Uterus (tissue), 2 donors: Measurements from ENCODE around the gene CREB5.

Source experiments
- POLR2A ChIP-seq, 2 donors: fragments of 450-650 bp; IDR thresholded peaks; one replicate each; pipeline ENCODE4 v1.6.1; 2016; ENCODE audit warnings: antibody characterized with exemption in 2 of 2, mild to moderate bottlenecking in 1 of 2, moderate library complexity in 1 of 2
- TF ChIP-seq, protein P1 (sequence below), 4 experiments: fragments of 200-600 bp in 2 of 4; fragments of 450-650 bp in 2 of 4; sonication (generic) in 2 of 4; IDR thresholded peaks; one replicate each; pipeline ENCODE4 v1.5.1; 2016 to 2019; ENCODE audit warnings: antibody characterized with exemption in 4 of 4, mild to moderate bottlenecking in 2 of 4, moderate library complexity in 1 of 4

GRCh38 chr7:28749638-28750037 lies 337.3 kb downstream of the CREB5 start:
- TF ChIP-seq, protein P1, sequence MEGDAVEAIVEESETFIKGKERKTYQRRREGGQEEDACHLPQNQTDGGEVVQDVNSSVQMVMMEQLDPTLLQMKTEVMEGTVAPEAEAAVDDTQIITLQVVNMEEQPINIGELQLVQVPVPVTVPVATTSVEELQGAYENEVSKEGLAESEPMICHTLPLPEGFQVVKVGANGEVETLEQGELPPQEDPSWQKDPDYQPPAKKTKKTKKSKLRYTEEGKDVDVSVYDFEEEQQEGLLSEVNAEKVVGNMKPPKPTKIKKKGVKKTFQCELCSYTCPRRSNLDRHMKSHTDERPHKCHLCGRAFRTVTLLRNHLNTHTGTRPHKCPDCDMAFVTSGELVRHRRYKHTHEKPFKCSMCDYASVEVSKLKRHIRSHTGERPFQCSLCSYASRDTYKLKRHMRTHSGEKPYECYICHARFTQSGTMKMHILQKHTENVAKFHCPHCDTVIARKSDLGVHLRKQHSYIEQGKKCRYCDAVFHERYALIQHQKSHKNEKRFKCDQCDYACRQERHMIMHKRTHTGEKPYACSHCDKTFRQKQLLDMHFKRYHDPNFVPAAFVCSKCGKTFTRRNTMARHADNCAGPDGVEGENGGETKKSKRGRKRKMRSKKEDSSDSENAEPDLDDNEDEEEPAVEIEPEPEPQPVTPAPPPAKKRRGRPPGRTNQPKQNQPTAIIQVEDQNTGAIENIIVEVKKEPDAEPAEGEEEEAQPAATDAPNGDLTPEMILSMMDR (IDR thresholded peaks at IDR 0.05), result no peak
- no peak for TF ChIP-seq POLR2A (IDR thresholded peaks at IDR 0.05)
